ENCODE results near the gene CTTNBP2. TPM values are rescaled to one million over a fixed set of nuclear protein-coding genes. Genes with fewer than 3 reads are reported as not detected.

Gene CTTNBP2
- total and polyA plus RNA-seq, 10 of the 15 experiments (the other 5 are each of a cell fraction or from before 2014, with no cell fraction given) = 0.04 to 0.43 TPM; not detected in 8

DNA sequence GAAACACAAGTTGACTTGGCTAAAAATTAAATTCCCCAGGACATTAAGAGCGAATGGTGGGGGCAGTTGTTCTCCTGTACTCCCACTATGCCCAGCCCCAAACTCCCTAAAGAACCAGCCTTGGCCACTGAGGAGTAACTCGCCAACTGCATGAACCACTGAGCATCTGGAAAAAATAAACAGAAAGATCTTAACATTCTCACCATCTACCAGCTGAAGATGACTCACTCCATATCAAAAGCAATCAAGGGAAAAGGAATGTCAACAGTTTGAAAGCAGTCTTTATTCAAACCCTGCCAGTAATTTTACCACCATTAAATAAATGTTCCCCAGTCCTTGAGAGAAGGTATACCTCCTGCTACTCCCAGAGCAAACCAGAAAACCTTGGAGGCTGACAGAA lies 45.4 kb downstream of the CTTNBP2 start:
- POLR2A ChIA-PET = no interaction called here
- Histone ChIP-seq H3K36me3 (ENCODE audit: control insufficient read depth in 2 of 2, insufficient read depth in 2 of 2, low read length in 1 of 2) (no peaks in the 10 kb centered on the region), H3K4me1 (ENCODE audit: control insufficient read depth, insufficient read depth, low read length) (no peaks in the 10 kb centered on the region), H3K27ac (ENCODE audit: control insufficient read depth, insufficient read depth) (no peak overlapping the region), H3K4me3 (no peak overlapping the region), H3K79me2 (ENCODE audit: control insufficient read depth, insufficient read depth, low read length) (no peaks in the 10 kb centered on the region), H4K20me1 (ENCODE audit: control insufficient read depth, insufficient read depth) (no peaks in the 10 kb centered on the region), H3K4me2 (ENCODE audit: control insufficient read depth, insufficient read depth) (no peak overlapping the region), H3K9me3 (replicated peaks; ENCODE audit: control insufficient read depth, insufficient read depth, low read length) (no peaks in the 10 kb centered on the region), H3K9ac (ENCODE audit: control insufficient read depth, insufficient read depth, low read length) (no peak overlapping the region), H2AFZ (ENCODE audit: control insufficient read depth, low read depth, low read length) (no peak overlapping the region), H3K27me3 (replicated peaks in 1 of 2; ENCODE audit: control insufficient read depth in 2 of 2, insufficient read depth in 2 of 2, low read length in 1 of 2) (peaks cover 2 to 4% of the 10 kb centered on the region in 2 experiments; a peak in 2 of 4 replicates)
- CTCF ChIA-PET = interaction anchor here (1.1 kb wide), 1 partner anchor 326 kb away, joined by 3 read pairs; no protein-coding TSS in a partner anchor
- DNase-seq (ENCODE audit: low read depth, low spot score) = no peak
- RAD21 ChIA-PET (ENCODE audit: unreplicated experiment) = no interaction called here
- in situ Hi-C loops (cut with MboI) (no loop called here), intact Hi-C loops (cut with micrococcal nuclease; ENCODE audit: unreplicated experiment) (no loop called here)
- no peak for ATAC-seq
- whole genome bisulfite sequencing (ENCODE audit: insufficient coverage, insufficient replicate concordance, low lambda C conversion rate, missing lambda C conversion rate) = 0% methylated on average over 2 of the region's 2 CpGs
- no TSS peak for BruUV-seq (replicated peaks)
- SMC1A ChIA-PET (ENCODE audit: uncharacterized antibody, unreplicated experiment) = no interaction called here
- no peak for FAIRE-seq
- TF ChIP-seq PAX5 (IDR thresholded peaks at IDR 0.05; ENCODE audit: borderline replicate concordance, low read depth, low read length) (no peak), ZNF24 (IDR thresholded peaks at IDR 0.05) (no peak), DPF2 (IDR thresholded peaks at IDR 0.05) (no peak), WRNIP1 (IDR thresholded peaks at IDR 0.05; ENCODE audit: borderline replicate concordance, low read depth, low read length) (no peak), E2F8 (IDR thresholded peaks at IDR 0.05; ENCODE audit: low read depth, partially characterized antibody) (no peak), SMAD1 (IDR thresholded peaks at IDR 0.05; ENCODE audit: low read depth, partially characterized antibody) (no peak), ZBTB40 (IDR thresholded peaks at IDR 0.05; ENCODE audit: borderline replicate concordance) (no peak), IKZF1 (conservative IDR thresholded peaks at IDR 0.05) (no peak), CBFB (IDR thresholded peaks at IDR 0.05; ENCODE audit: low read depth) (no peak)
- TF ChIP-seq, protein P1, sequence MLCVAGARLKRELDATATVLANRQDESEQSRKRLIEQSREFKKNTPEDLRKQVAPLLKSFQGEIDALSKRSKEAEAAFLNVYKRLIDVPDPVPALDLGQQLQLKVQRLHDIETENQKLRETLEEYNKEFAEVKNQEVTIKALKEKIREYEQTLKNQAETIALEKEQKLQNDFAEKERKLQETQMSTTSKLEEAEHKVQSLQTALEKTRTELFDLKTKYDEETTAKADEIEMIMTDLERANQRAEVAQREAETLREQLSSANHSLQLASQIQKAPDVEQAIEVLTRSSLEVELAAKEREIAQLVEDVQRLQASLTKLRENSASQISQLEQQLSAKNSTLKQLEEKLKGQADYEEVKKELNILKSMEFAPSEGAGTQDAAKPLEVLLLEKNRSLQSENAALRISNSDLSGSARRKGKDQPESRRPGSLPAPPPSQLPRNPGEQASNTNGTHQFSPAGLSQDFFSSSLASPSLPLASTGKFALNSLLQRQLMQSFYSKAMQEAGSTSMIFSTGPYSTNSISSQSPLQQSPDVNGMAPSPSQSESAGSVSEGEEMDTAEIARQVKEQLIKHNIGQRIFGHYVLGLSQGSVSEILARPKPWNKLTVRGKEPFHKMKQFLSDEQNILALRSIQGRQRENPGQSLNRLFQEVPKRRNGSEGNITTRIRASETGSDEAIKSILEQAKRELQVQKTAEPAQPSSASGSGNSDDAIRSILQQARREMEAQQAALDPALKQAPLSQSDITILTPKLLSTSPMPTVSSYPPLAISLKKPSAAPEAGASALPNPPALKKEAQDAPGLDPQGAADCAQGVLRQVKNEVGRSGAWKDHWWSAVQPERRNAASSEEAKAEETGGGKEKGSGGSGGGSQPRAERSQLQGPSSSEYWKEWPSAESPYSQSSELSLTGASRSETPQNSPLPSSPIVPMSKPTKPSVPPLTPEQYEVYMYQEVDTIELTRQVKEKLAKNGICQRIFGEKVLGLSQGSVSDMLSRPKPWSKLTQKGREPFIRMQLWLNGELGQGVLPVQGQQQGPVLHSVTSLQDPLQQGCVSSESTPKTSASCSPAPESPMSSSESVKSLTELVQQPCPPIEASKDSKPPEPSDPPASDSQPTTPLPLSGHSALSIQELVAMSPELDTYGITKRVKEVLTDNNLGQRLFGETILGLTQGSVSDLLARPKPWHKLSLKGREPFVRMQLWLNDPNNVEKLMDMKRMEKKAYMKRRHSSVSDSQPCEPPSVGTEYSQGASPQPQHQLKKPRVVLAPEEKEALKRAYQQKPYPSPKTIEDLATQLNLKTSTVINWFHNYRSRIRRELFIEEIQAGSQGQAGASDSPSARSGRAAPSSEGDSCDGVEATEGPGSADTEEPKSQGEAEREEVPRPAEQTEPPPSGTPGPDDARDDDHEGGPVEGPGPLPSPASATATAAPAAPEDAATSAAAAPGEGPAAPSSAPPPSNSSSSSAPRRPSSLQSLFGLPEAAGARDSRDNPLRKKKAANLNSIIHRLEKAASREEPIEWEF (IDR thresholded peaks at IDR 0.05; ENCODE audit: insufficient replicate concordance, low read depth, low read length) = no peak
- TF ChIP-seq, protein P2, sequence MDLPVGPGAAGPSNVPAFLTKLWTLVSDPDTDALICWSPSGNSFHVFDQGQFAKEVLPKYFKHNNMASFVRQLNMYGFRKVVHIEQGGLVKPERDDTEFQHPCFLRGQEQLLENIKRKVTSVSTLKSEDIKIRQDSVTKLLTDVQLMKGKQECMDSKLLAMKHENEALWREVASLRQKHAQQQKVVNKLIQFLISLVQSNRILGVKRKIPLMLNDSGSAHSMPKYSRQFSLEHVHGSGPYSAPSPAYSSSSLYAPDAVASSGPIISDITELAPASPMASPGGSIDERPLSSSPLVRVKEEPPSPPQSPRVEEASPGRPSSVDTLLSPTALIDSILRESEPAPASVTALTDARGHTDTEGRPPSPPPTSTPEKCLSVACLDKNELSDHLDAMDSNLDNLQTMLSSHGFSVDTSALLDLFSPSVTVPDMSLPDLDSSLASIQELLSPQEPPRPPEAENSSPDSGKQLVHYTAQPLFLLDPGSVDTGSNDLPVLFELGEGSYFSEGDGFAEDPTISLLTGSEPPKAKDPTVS (IDR thresholded peaks at IDR 0.05; ENCODE audit: low read depth, low read length) = no peak
